ENCODE data around the gene EGLN3. TPM values are rescaled to one million over a fixed set of nuclear protein-coding genes. Genes with fewer than 3 reads are reported as not detected.
A peak's percentile ranks its signal among the peaks of the same experiment; 100 is the strongest.

EGLN3 gene
- total and polyA plus RNA-seq, 4 experiments from 2014 or later: 4.0 to 15.4 (median 5.3) TPM

- Histone ChIP-seq H3K4me1 (ENCODE audit: insufficient read depth, low read length) (no peaks in the 10 kb centered on the region), H3K9me3 (ENCODE audit: control insufficient read depth in 1 of 2, low read length in 2 of 2) (no peaks in the 10 kb centered on the region), H3K36me3 (ENCODE audit: insufficient read depth, low read length) (no peaks in the 10 kb centered on the region), H3K27ac (ENCODE audit: low read depth, low read length) (no peak overlapping the region), H3K4me3 (ENCODE audit: low read length in 2 of 2) (no peak overlapping the region), H3K27me3 (ENCODE audit: insufficient read depth, low read length) (no peaks in the 10 kb centered on the region)
- Mint-ChIP-seq H3K4me3 (no peak overlapping the region), H3K27ac (no peak overlapping the region), H3K9me3 (peaks cover 0 to 2% (median 0%) of the 10 kb centered on the region in 8 donors), H3K27me3 (no peaks in the 10 kb centered on the region), H3K36me3 (peaks cover 0 to 16% of the 10 kb centered on the region in 2 donors), H3K4me1 (peaks cover 7 to 22% (median 9%) of the 10 kb centered on the region in 4 donors)
- intact Hi-C loops (cut with micrococcal nuclease): no loop called here
- POLR2A ChIA-PET (ENCODE audit: partially characterized antibody): no interaction called here
- DNase-seq: no peak
- CTCF ChIA-PET (ENCODE audit: partially characterized antibody): interaction anchor here (1.0 kb wide), 1 partner anchor 13 kb away, joined by 3 read pairs; no protein-coding TSS in a partner anchor
Measured at GRCh38 chr14:33990790-33991189, 39.9 kb upstream of the EGLN3 start.

GRCh38 chr14:33987565-33988080, 36.7 kb upstream of the EGLN3 start:
- DNase-seq: no peak
- H3K27me3 Mint-ChIP-seq: no peaks in the 10 kb centered on the region
- Histone ChIP-seq H3K9me3 (ENCODE audit: control insufficient read depth in 1 of 2, low read length in 2 of 2) (no peaks in the 10 kb centered on the region), H3K4me1 (ENCODE audit: insufficient read depth, low read length) (no peaks in the 10 kb centered on the region), H3K4me3 (ENCODE audit: low read length in 2 of 2) (no peak overlapping the region), H3K27ac (ENCODE audit: low read depth, low read length) (no peak overlapping the region), H3K36me3 (ENCODE audit: insufficient read depth, low read length) (no peaks in the 10 kb centered on the region), H3K27me3 (ENCODE audit: insufficient read depth, low read length) (no peaks in the 10 kb centered on the region)
- peaks cover 0 to 7% (median 2%) of the 10 kb centered on the region in 8 donors for H3K9me3 Mint-ChIP-seq
- peaks cover 0 to 12% of the 10 kb centered on the region in 2 donors for H3K36me3 Mint-ChIP-seq
- peaks cover 7 to 22% (median 9%) of the 10 kb centered on the region in 4 donors for H3K4me1 Mint-ChIP-seq
- intact Hi-C loops (cut with micrococcal nuclease): no loop called here
- no peak overlapping the region for H3K27ac Mint-ChIP-seq
- CTCF ChIA-PET (ENCODE audit: partially characterized antibody): no interaction called here
- no peak overlapping the region for H3K4me3 Mint-ChIP-seq
- POLR2A ChIA-PET (ENCODE audit: partially characterized antibody): no interaction called here

GRCh38 chr14:33986804-33987203, 35.9 kb upstream of the EGLN3 start:
- POLR2A ChIA-PET (ENCODE audit: partially characterized antibody): no interaction called here
- Histone ChIP-seq H3K4me3 (ENCODE audit: low read length in 2 of 2) (no peak overlapping the region), H3K36me3 (ENCODE audit: insufficient read depth, low read length) (no peaks in the 10 kb centered on the region), H3K27ac (ENCODE audit: low read depth, low read length) (no peak overlapping the region), H3K9me3 (ENCODE audit: control insufficient read depth in 1 of 2, low read length in 2 of 2) (no peaks in the 10 kb centered on the region), H3K27me3 (ENCODE audit: insufficient read depth, low read length) (no peaks in the 10 kb centered on the region), H3K4me1 (ENCODE audit: insufficient read depth, low read length) (no peaks in the 10 kb centered on the region)
- H3K27me3 Mint-ChIP-seq: no peaks in the 10 kb centered on the region
- CTCF ChIA-PET (ENCODE audit: partially characterized antibody): no interaction called here
- H3K4me3 Mint-ChIP-seq: no peak overlapping the region
- H3K36me3 Mint-ChIP-seq: peaks cover 0 to 9% of the 10 kb centered on the region in 2 donors
- intact Hi-C loops (cut with micrococcal nuclease): no loop called here
- peaks cover 7 to 20% (median 9%) of the 10 kb centered on the region in 4 donors for H3K4me1 Mint-ChIP-seq
- DNase-seq: no peak
- peaks cover 0 to 7% (median 2%) of the 10 kb centered on the region in 8 donors for H3K9me3 Mint-ChIP-seq
- H3K27ac Mint-ChIP-seq: no peak overlapping the region

GRCh38 chr14:33985242-33985641, 34.4 kb upstream of the EGLN3 start:
- Histone ChIP-seq H3K27me3 (ENCODE audit: insufficient read depth, low read length) (no peaks in the 10 kb centered on the region), H3K4me3 (ENCODE audit: low read length in 2 of 2) (no peak overlapping the region), H3K36me3 (ENCODE audit: insufficient read depth, low read length) (no peaks in the 10 kb centered on the region), H3K27ac (ENCODE audit: low read depth, low read length) (no peak overlapping the region), H3K4me1 (ENCODE audit: insufficient read depth, low read length) (no peaks in the 10 kb centered on the region), H3K9me3 (ENCODE audit: control insufficient read depth in 1 of 2, low read length in 2 of 2) (no peaks in the 10 kb centered on the region)
- Mint-ChIP-seq H3K4me3 (no peak overlapping the region), H3K36me3 (peaks cover 0 to 8% of the 10 kb centered on the region in 2 donors), H3K9me3 (peaks cover 0 to 7% (median 2%) of the 10 kb centered on the region in 8 donors), H3K27me3 (no peaks in the 10 kb centered on the region), H3K4me1 (peaks cover 4 to 6% (median 6%) of the 10 kb centered on the region in 4 donors), H3K27ac (peak overlapping the region in 1 of 7 donors; percentile 46)
- ChIA-PET POLR2A (ENCODE audit: partially characterized antibody) (no interaction called here), CTCF (ENCODE audit: partially characterized antibody) (no interaction called here)
- DNase-seq: no peak
- intact Hi-C loops (cut with micrococcal nuclease): no loop called here

GRCh38 chr14:33979613-33980276, 28.9 kb upstream of the EGLN3 start:
- H3K9me3 ChIP-seq (ENCODE audit: control insufficient read depth in 1 of 2, low read length in 2 of 2): no peaks in the 10 kb centered on the region
- H3K27me3 Mint-ChIP-seq: peaks cover 0 to 1% of the 10 kb centered on the region in 2 donors
- H3K27ac ChIP-seq (ENCODE audit: low read depth, low read length): no peak overlapping the region
- no peaks in the 10 kb centered on the region for H3K36me3 Mint-ChIP-seq
- H3K27me3 ChIP-seq (ENCODE audit: insufficient read depth, low read length): no peaks in the 10 kb centered on the region
- peaks cover 0 to 7% (median 5%) of the 10 kb centered on the region in 4 donors for H3K4me1 Mint-ChIP-seq
- no peak overlapping the region for H3K4me3 Mint-ChIP-seq
- ChIA-PET CTCF (ENCODE audit: partially characterized antibody) (interaction anchor here (1.3 kb wide), 1 partner anchor 12 kb away, joined by 3 read pairs; no protein-coding TSS in a partner anchor), POLR2A (ENCODE audit: partially characterized antibody) (no interaction called here)
- intact Hi-C loops (cut with micrococcal nuclease): no loop called here
- no peaks in the 10 kb centered on the region for H3K36me3 ChIP-seq (ENCODE audit: insufficient read depth, low read length)
- no peak for DNase-seq
- H3K4me1 ChIP-seq (ENCODE audit: insufficient read depth, low read length): no peaks in the 10 kb centered on the region
- peaks cover 0 to 4% (median 0%) of the 10 kb centered on the region in 8 donors for H3K9me3 Mint-ChIP-seq
- no peak overlapping the region for H3K4me3 ChIP-seq (ENCODE audit: low read length in 2 of 2)
- peak overlapping the region in 2 of 7 donors; percentile 61 to 70 for H3K27ac Mint-ChIP-seq

- H3K4me3 Mint-ChIP-seq: no peak overlapping the region
- Histone ChIP-seq H3K27me3 (ENCODE audit: insufficient read depth, low read length) (no peaks in the 10 kb centered on the region), H3K9me3 (ENCODE audit: control insufficient read depth in 1 of 2, low read length in 2 of 2) (no peaks in the 10 kb centered on the region), H3K27ac (ENCODE audit: low read depth, low read length) (no peak overlapping the region), H3K4me3 (ENCODE audit: low read length in 2 of 2) (no peak overlapping the region), H3K36me3 (ENCODE audit: insufficient read depth, low read length) (no peaks in the 10 kb centered on the region), H3K4me1 (ENCODE audit: insufficient read depth, low read length) (no peaks in the 10 kb centered on the region)
- peaks cover 0 to 1% of the 10 kb centered on the region in 2 donors for H3K27me3 Mint-ChIP-seq
- DNase-seq: no peak
- intact Hi-C loops (cut with micrococcal nuclease): no loop called here
- ChIA-PET POLR2A (ENCODE audit: partially characterized antibody) (no interaction called here), CTCF (ENCODE audit: partially characterized antibody) (no interaction called here)
- no peaks in the 10 kb centered on the region for H3K36me3 Mint-ChIP-seq
- H3K9me3 Mint-ChIP-seq: peaks cover 0 to 4% (median 0%) of the 10 kb centered on the region in 8 donors
- no peak overlapping the region for H3K27ac Mint-ChIP-seq
- H3K4me1 Mint-ChIP-seq: peaks cover 0 to 7% (median 5%) of the 10 kb centered on the region in 4 donors
Measured at GRCh38 chr14:33978892-33979612, 28.2 kb upstream of the EGLN3 start.

- no peak for DNase-seq
- Histone ChIP-seq H3K27me3 (ENCODE audit: insufficient read depth, low read length) (no peaks in the 10 kb centered on the region), H3K4me3 (ENCODE audit: low read length in 2 of 2) (no peak overlapping the region), H3K36me3 (ENCODE audit: insufficient read depth, low read length) (no peaks in the 10 kb centered on the region), H3K4me1 (ENCODE audit: insufficient read depth, low read length) (no peaks in the 10 kb centered on the region), H3K9me3 (ENCODE audit: control insufficient read depth in 1 of 2, low read length in 2 of 2) (no peaks in the 10 kb centered on the region), H3K27ac (ENCODE audit: low read depth, low read length) (no peak overlapping the region)
- H3K27me3 Mint-ChIP-seq: peaks cover 0 to 3% of the 10 kb centered on the region in 2 donors
- H3K36me3 Mint-ChIP-seq: no peaks in the 10 kb centered on the region
- H3K9me3 Mint-ChIP-seq: peaks cover 2 to 19% (median 5%) of the 10 kb centered on the region in 8 donors
- no peak overlapping the region for H3K4me3 Mint-ChIP-seq
- intact Hi-C loops (cut with micrococcal nuclease): no loop called here
- ChIA-PET POLR2A (ENCODE audit: partially characterized antibody) (no interaction called here), CTCF (ENCODE audit: partially characterized antibody) (interaction anchor here (0.9 kb wide), 1 partner anchor 45 kb away, joined by 3 read pairs; no protein-coding TSS in a partner anchor)
- H3K4me1 Mint-ChIP-seq: peaks cover 0 to 6% (median 0%) of the 10 kb centered on the region in 4 donors
- no peak overlapping the region for H3K27ac Mint-ChIP-seq
Measured at GRCh38 chr14:33972583-33973081, 21.8 kb upstream of the EGLN3 start.
